ENCODE measurements around the gene MRPL20.

The MRPL20 gene

DNA sequence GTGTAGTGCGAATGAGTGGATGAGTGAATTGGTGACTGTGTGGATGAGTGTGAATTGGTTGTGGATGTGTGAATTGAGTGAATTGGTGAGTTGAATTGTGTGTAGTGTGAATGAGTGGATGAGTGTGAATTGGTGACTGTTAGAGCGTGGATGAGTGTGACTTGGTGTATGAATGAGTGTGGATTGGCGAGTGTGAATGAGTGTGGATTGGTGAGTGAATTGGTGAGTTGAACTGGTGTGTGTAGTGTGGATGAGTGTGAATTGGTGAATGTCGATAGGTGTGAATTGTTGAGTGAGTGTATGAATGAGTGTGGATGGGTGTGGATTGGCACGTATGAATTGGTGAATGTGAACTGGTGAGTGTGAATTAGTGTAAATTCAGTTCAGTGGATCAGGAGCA is 39.8 kb downstream of the MRPL20 start:
- TF ChIP-seq, protein P1, sequence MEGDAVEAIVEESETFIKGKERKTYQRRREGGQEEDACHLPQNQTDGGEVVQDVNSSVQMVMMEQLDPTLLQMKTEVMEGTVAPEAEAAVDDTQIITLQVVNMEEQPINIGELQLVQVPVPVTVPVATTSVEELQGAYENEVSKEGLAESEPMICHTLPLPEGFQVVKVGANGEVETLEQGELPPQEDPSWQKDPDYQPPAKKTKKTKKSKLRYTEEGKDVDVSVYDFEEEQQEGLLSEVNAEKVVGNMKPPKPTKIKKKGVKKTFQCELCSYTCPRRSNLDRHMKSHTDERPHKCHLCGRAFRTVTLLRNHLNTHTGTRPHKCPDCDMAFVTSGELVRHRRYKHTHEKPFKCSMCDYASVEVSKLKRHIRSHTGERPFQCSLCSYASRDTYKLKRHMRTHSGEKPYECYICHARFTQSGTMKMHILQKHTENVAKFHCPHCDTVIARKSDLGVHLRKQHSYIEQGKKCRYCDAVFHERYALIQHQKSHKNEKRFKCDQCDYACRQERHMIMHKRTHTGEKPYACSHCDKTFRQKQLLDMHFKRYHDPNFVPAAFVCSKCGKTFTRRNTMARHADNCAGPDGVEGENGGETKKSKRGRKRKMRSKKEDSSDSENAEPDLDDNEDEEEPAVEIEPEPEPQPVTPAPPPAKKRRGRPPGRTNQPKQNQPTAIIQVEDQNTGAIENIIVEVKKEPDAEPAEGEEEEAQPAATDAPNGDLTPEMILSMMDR (conservative IDR thresholded peaks at IDR 0.05; ENCODE audit: control insufficient read depth, insufficient read depth, low read depth, low read length), result no peak

GRCh38 chr1:1366699-1367066 is 40.4 kb downstream of the MRPL20 start:
- no peak for DNase-seq (ENCODE audit: low read depth)
- H3K4me3 ChIP-seq (ENCODE audit: control insufficient read depth, low read depth, low read length), result no peak overlapping the region
- TF ChIP-seq, protein P1 (conservative IDR thresholded peaks at IDR 0.05; ENCODE audit: control insufficient read depth, insufficient read depth, low read depth, low read length), result no peak

More for the DNA sequence above, 39.8 kb downstream of the MRPL20 start:
- H3K4me3 ChIP-seq (ENCODE audit: control insufficient read depth, low read depth, low read length), result no peak overlapping the region
- no peak for DNase-seq (ENCODE audit: low read depth)

GRCh38 chr1:1365875-1366698 is 41.0 kb downstream of the MRPL20 start:
- TF ChIP-seq, protein P1 (conservative IDR thresholded peaks at IDR 0.05; ENCODE audit: control insufficient read depth, insufficient read depth, low read depth, low read length), result no peak
- DNase-seq (ENCODE audit: low read depth), result no peak
- no peak overlapping the region for H3K4me3 ChIP-seq (ENCODE audit: control insufficient read depth, low read depth, low read length)

GRCh38 chr1:1364266-1364665 is 42.8 kb downstream of the MRPL20 start:
- no peak for DNase-seq (ENCODE audit: low read depth)
- H3K4me3 ChIP-seq (ENCODE audit: control insufficient read depth, low read depth, low read length), result no peak overlapping the region

GRCh38 chr1:1361982-1362423 is 45.1 kb downstream of the MRPL20 start:
- TF ChIP-seq, protein P1 (conservative IDR thresholded peaks at IDR 0.05; ENCODE audit: control insufficient read depth, insufficient read depth, low read depth, low read length), result peak; percentile 26
- peak; percentile 84 for DNase-seq (ENCODE audit: low read depth)
- no peak overlapping the region for H3K4me3 ChIP-seq (ENCODE audit: control insufficient read depth, low read depth, low read length)

More at GRCh38 chr1:1364266-1364665, 42.8 kb downstream of the MRPL20 start:
- TF ChIP-seq, protein P1 (conservative IDR thresholded peaks at IDR 0.05; ENCODE audit: control insufficient read depth, insufficient read depth, low read depth, low read length), result no peak

GRCh38 chr1:1361233-1361981 is 45.7 kb downstream of the MRPL20 start:
- no peak for DNase-seq (ENCODE audit: low read depth)
- no peak overlapping the region for H3K4me3 ChIP-seq (ENCODE audit: control insufficient read depth, low read depth, low read length)
- TF ChIP-seq, protein P1 (conservative IDR thresholded peaks at IDR 0.05; ENCODE audit: control insufficient read depth, insufficient read depth, low read depth, low read length), result no peak
